ENCODE results near the gene AEBP1. TPM values are rescaled to one million over a fixed set of nuclear protein-coding genes. Genes with fewer than 3 reads are reported as not detected.

AEBP1 gene
- total RNA-seq, 1 donor from 2014 or later, result 65.0 TPM

DNA sequence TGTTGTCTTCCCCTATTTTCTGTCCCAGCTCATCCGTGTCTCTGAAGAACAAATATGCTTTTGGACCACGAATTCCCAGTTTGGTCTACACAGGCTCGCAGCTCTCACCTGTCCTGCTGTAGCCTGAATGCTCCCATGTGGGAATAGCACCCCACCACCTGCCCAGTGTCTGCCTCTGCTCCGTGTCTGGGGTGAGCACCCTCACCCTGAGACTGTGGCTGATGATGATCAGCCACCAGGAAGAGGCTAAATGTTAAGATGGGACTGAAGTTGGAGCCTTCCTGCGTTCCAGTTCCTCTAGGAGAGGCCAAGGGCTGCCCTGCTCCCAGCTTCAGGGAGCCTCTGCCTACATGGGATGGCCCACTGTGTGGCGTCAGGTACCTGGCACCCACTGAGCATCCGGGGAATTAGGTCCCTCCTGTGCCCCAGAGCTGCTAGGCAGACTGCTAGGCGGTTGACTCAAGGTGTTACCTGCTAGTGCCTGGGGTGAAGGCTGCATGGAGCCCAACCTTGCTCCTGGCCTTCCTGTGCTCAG is 42.4 kb upstream of the AEBP1 start:
- Histone ChIP-seq H3K79me2 (ENCODE audit: insufficient read depth, low read length) (peaks cover under 1% of the 10 kb centered on the region), H3K4me1 (ENCODE audit: insufficient read depth, low read length) (peaks cover 3% of the 10 kb centered on the region), H3K4me2 (ENCODE audit: low read length) (no peak overlapping the region), H3K9me3 (ENCODE audit: insufficient read depth, low read depth, low read length) (no peaks in the 10 kb centered on the region), H2AFZ (ENCODE audit: low read depth, low read length) (no peak overlapping the region), H3K36me3 (ENCODE audit: insufficient read depth, low read length) (peaks cover 23% of the 10 kb centered on the region), H4K20me1 (ENCODE audit: insufficient read depth, low read length) (peaks cover 80% of the 10 kb centered on the region), H3K4me3 (ENCODE audit: insufficient read depth, low read depth, low read length) (no peak overlapping the region), H3K9ac (ENCODE audit: low read length) (no peak overlapping the region), H3K27me3 (ENCODE audit: insufficient read depth, low read length) (peaks cover 3% of the 10 kb centered on the region), H3K27ac (ENCODE audit: low read depth, low read length) (no peak overlapping the region)
- FAIRE-seq (no peak), DNase-seq (ENCODE audit: low read depth) (no peak)
- no peaks in the 10 kb centered on the region for H3K9me3 Mint-ChIP-seq (ENCODE audit: unreplicated experiment)
- no peak overlapping the region for H3K27ac Mint-ChIP-seq (ENCODE audit: unreplicated experiment)
- H3K36me3 Mint-ChIP-seq (ENCODE audit: low read depth, unreplicated experiment), result peaks cover 26% of the 10 kb centered on the region
- no peaks in the 10 kb centered on the region for H3K27me3 Mint-ChIP-seq (ENCODE audit: low read depth, unreplicated experiment)
- H3K4me3 Mint-ChIP-seq (ENCODE audit: unreplicated experiment), result no peak overlapping the region
- TF ChIP-seq, protein P1, sequence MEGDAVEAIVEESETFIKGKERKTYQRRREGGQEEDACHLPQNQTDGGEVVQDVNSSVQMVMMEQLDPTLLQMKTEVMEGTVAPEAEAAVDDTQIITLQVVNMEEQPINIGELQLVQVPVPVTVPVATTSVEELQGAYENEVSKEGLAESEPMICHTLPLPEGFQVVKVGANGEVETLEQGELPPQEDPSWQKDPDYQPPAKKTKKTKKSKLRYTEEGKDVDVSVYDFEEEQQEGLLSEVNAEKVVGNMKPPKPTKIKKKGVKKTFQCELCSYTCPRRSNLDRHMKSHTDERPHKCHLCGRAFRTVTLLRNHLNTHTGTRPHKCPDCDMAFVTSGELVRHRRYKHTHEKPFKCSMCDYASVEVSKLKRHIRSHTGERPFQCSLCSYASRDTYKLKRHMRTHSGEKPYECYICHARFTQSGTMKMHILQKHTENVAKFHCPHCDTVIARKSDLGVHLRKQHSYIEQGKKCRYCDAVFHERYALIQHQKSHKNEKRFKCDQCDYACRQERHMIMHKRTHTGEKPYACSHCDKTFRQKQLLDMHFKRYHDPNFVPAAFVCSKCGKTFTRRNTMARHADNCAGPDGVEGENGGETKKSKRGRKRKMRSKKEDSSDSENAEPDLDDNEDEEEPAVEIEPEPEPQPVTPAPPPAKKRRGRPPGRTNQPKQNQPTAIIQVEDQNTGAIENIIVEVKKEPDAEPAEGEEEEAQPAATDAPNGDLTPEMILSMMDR (IDR thresholded peaks at IDR 0.05; ENCODE audit: insufficient read depth, low read depth, low read length), result no peak
- TF ChIP-seq EZH2 (IDR thresholded peaks at IDR 0.05; ENCODE audit: insufficient read depth, low read length), result no peak
- H3K4me1 Mint-ChIP-seq (ENCODE audit: low read depth, unreplicated experiment), result peaks cover 11% of the 10 kb centered on the region

DNA sequence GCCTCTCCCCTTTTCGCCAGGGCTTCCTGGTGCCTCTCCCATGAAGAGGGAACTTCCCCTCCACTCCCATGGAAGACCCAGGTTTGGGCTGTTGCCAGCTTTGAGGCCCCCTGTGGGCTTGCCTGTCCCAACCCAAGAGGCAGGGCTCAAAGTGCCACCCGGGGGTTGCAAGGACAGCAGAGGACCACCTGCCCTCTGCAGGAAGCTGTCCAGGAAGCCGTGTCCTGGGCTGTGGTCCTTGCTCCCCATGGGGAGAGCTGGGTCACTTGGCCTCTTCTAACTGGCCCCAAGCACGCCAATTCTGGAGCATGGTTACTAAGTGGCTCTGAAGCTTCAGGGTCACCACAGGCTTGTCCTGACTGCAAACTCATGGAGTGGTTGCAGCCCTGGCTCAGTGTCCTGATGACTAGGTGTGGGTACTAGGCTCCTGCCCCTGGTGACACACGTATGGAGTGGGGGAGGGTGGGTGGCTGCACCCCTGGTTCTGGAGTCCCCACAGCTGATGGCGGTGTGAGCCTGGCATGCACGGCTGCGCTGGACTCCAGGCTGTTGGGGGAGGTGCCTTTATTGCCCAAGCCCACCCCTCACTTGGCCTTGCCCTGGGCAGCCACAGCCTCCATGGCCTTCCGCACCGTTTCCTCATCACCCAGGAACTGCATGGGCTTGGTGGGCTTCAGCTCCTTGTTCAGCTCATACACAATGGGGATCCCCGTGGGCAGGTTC is 41.8 kb upstream of the AEBP1 start:
- Mint-ChIP-seq H3K27me3 (ENCODE audit: low read depth, unreplicated experiment) (no peaks in the 10 kb centered on the region), H3K4me1 (ENCODE audit: low read depth, unreplicated experiment) (peaks cover 11% of the 10 kb centered on the region), H3K36me3 (ENCODE audit: low read depth, unreplicated experiment) (peaks cover 24% of the 10 kb centered on the region), H3K27ac (ENCODE audit: unreplicated experiment) (no peak overlapping the region), H3K9me3 (ENCODE audit: unreplicated experiment) (no peaks in the 10 kb centered on the region), H3K4me3 (ENCODE audit: unreplicated experiment) (no peak overlapping the region)
- Histone ChIP-seq H3K27ac (ENCODE audit: low read depth, low read length) (no peak overlapping the region), H2AFZ (ENCODE audit: low read depth, low read length) (no peak overlapping the region), H3K4me2 (ENCODE audit: low read length) (no peak overlapping the region), H3K79me2 (ENCODE audit: insufficient read depth, low read length) (no peaks in the 10 kb centered on the region), H3K9me3 (ENCODE audit: insufficient read depth, low read depth, low read length) (no peaks in the 10 kb centered on the region), H4K20me1 (ENCODE audit: insufficient read depth, low read length) (peaks cover 80% of the 10 kb centered on the region), H3K4me3 (ENCODE audit: insufficient read depth, low read depth, low read length) (no peak overlapping the region), H3K9ac (ENCODE audit: low read length) (no peak overlapping the region), H3K36me3 (ENCODE audit: insufficient read depth, low read length) (peaks cover 19% of the 10 kb centered on the region), H3K4me1 (ENCODE audit: insufficient read depth, low read length) (peaks cover 3% of the 10 kb centered on the region), H3K27me3 (ENCODE audit: insufficient read depth, low read length) (peaks cover 3% of the 10 kb centered on the region)
- TF ChIP-seq EZH2 (IDR thresholded peaks at IDR 0.05; ENCODE audit: insufficient read depth, low read length), result no peak
- TF ChIP-seq, protein P1 (IDR thresholded peaks at IDR 0.05; ENCODE audit: insufficient read depth, low read depth, low read length), result no peak
- FAIRE-seq, result no peak
- DNase-seq (ENCODE audit: low read depth), result no peak

DNA sequence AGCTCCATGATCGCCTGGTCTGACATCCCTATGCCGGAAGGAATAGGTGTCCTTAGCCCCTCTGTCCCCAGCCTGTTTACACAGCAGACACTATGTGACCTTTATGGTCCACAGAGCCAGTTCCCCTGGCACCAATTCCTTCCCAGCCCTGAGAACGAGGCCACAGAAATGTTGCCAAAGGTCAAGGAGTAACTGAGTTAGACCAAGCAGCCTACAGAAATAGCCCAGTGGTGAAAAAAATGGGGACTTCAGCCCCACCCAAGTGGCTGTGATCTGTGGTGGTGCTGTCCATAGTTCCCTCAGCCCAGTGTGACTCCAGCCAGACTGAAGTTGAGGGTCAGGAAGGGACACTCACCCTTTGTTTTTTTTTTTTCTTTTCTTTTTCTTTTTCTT is 41.2 kb upstream of the AEBP1 start:
- H3K27me3 ChIP-seq (ENCODE audit: insufficient read depth, low read length), result peaks cover 3% of the 10 kb centered on the region
- no peak for FAIRE-seq

More for the DNA sequence above, 41.2 kb upstream of the AEBP1 start:
- peaks cover 14% of the 10 kb centered on the region for H3K4me1 Mint-ChIP-seq (ENCODE audit: low read depth, unreplicated experiment)
- Histone ChIP-seq H3K4me1 (ENCODE audit: insufficient read depth, low read length) (peaks cover 3% of the 10 kb centered on the region), H2AFZ (ENCODE audit: low read depth, low read length) (no peak overlapping the region), H3K9me3 (ENCODE audit: insufficient read depth, low read depth, low read length) (no peaks in the 10 kb centered on the region), H3K36me3 (ENCODE audit: insufficient read depth, low read length) (peaks cover 15% of the 10 kb centered on the region), H3K27ac (ENCODE audit: low read depth, low read length) (no peak overlapping the region), H3K9ac (ENCODE audit: low read length) (no peak overlapping the region), H3K4me3 (ENCODE audit: insufficient read depth, low read depth, low read length) (no peak overlapping the region), H4K20me1 (ENCODE audit: insufficient read depth, low read length) (peaks cover 78% of the 10 kb centered on the region), H3K79me2 (ENCODE audit: insufficient read depth, low read length) (no peaks in the 10 kb centered on the region), H3K4me2 (ENCODE audit: low read length) (no peak overlapping the region)
- peaks cover 19% of the 10 kb centered on the region for H3K36me3 Mint-ChIP-seq (ENCODE audit: low read depth, unreplicated experiment)
- TF ChIP-seq, protein P1 (IDR thresholded peaks at IDR 0.05; ENCODE audit: insufficient read depth, low read depth, low read length), result no peak
- no peak for TF ChIP-seq EZH2 (IDR thresholded peaks at IDR 0.05; ENCODE audit: insufficient read depth, low read length)
- no peak overlapping the region for H3K4me3 Mint-ChIP-seq (ENCODE audit: unreplicated experiment)
- no peaks in the 10 kb centered on the region for H3K27me3 Mint-ChIP-seq (ENCODE audit: low read depth, unreplicated experiment)
- no peak for DNase-seq (ENCODE audit: low read depth)
- no peak overlapping the region for H3K27ac Mint-ChIP-seq (ENCODE audit: unreplicated experiment)
- H3K9me3 Mint-ChIP-seq (ENCODE audit: unreplicated experiment), result no peaks in the 10 kb centered on the region

All from astrocyte (in vitro differentiated cells and primary cell).